ENCODE measurements around the gene GRM7.

GRCh38 chr3:7377103-7377502, 516.2 kb downstream of the GRM7 start:
- no peak for TF ChIP-seq GATA2 (IDR thresholded peaks at IDR 0.05; ENCODE audit: low read depth, low read length)
- no peak for TF ChIP-seq GATA3 (IDR thresholded peaks at IDR 0.05; ENCODE audit: low read depth, low read length)

Measured in SH-SY5Y (cell line).